DMS 273 (cell line): ENCODE results near the gene MRGPRG.
A peak's percentile ranks its signal among the peaks of the same experiment; 100 is the strongest.
"Not testable (repeated sequence)": the region's sequence is repeated elsewhere in the genome, so short reads cannot be mapped to it uniquely, and the experiment has no call there.

Experiments used
- DNase-seq: peaks from one replicate; lab custom pipeline; 2025; ENCODE audit not compliant: unreplicated experiment; lab: John Stamatoyannopoulos, UW

Gene MRGPRG, protein sequence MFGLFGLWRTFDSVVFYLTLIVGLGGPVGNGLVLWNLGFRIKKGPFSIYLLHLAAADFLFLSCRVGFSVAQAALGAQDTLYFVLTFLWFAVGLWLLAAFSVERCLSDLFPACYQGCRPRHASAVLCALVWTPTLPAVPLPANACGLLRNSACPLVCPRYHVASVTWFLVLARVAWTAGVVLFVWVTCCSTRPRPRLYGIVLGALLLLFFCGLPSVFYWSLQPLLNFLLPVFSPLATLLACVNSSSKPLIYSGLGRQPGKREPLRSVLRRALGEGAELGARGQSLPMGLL

DNA sequence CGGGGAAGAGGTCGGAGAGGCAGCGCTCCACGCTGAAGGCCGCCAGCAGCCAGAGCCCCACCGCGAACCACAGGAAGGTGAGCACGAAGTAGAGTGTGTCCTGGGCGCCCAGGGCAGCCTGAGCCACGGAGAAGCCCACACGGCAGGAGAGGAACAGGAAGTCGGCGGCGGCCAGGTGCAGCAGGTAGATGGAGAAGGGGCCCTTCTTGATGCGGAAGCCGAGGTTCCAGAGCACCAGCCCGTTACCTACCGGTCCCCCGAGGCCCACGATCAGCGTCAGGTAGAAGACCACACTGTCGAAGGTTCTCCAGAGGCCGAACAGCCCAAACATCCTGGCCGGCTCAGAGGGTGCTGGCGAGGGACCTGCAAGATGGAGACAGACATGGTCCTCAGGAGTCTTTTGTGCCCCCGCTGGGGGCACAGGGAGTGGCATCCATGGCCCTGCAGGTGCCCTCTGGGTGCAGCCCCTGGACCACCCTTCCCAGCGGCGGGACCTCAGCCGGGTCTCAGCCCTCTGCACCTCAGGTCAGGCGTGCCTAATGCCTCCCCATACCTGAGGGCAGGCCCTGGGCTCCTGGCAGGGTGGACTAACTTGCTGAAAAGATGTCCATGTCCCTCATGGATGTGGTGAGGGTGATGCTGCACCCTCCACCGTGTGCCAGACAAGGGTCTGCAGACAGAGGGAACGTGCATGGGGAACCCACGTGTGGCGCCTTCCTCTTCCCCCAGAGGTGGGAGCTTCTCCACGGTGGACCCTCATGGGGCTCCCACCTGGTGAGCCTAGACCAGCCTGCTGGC, at the start of gene MRGPRG:
MRGPRG (minus strand) TSS at position 331 of the 798 bp plus-strand sequence; CDS start at position 331, 0 bp downstream.
- DNase-seq: no peak

DNA sequence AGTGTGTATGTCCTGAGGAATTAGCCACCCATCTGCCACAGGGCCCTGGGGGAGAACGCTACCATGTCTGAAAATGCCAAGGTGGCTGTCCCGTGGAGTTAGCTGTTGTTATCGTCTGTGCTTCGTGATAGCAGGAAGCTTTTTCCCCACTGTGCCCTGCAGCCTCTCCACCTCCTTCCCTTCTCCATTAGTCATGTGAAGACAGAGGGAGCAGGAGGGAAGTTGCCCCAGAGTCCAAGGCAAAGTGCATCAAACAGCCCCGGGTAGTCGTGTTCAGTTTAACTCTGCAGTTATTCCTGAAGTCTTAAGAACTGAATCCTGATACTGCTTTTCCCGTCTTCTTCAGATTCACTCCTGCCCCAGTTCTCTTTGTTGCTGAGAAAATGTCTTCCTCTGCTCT, 43.9 kb upstream of the MRGPRG start:
- DNase-seq: not testable (repeated sequence)

DNA sequence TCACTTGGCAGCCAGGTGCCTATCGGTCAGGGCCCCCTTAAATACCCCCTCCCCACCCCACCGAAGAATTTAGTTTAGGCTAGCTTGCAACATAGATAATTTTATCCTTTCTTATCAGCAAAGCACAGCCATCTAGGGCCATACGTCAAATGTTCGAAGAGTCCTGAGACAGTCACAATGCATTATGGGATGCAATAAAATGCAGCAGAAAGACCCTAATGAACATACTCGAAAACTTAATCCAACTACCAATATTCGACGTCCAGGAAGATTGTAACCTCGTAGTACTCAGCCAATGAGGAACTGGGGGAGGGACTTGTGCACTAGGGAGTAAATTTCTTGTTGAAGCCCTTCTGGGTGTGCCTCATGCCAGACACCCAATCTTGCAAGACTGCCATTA, 43.2 kb upstream of the MRGPRG start:
- DNase-seq: not testable (repeated sequence)

DNA sequence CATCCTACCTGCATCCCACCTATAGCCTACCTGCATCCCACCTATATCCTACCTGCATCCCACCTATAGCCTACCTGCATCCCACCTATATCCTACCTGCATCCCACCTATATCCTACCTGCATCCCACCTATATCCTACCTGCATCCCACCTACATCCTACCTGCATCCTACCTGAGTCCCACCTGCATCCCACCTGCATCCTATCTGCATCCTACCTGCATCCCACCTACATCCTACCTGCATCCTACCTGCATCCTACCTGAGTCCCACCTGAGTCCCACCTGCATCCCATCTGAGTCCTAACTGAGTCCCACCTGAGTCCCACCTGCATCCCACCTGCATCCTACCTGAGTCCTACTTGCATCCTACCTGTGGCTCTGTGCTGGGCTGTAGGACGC, 38.9 kb upstream of the MRGPRG start:
- DNase-seq: not testable (repeated sequence)

DNA sequence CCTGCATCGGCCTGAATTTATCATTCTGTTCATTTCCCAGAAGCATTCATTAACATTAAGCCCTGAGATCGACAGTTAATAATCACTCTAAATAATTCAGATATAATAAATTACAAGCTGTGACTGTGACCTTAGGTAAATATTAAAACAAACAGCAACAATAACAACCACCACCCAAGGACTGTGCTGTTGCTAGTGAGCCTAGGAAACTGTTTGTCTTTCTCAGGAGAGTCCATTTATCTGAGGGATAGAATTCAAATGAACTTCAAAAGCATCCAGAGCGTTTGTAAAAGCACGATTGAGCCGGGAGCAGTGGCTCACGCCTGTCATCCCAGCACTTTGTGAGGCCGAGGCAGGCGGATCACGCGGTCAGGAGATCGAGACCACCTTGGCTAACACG, 36.6 kb upstream of the MRGPRG start:
- DNase-seq: not testable (repeated sequence)

DNA sequence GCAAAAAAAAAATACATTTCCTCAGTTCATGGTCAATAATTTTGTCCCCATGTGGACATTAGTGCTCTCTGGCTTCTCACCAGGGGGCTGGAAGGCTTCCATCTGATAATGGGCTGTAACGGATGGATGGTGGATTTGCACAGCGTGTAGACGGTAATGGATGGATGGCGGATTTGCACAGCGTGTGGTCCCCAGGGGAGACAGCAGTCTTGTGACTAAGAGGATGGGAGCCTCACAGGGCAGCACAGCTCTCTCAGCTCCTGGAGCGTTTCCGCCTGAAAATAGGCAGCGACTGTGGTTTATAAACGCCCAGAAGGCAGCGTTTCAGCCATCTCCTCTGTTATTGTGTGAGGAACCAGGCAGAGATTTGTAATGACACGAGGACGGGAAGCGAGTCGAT, 36.2 kb upstream of the MRGPRG start:
- DNase-seq: not testable (repeated sequence)

DNA sequence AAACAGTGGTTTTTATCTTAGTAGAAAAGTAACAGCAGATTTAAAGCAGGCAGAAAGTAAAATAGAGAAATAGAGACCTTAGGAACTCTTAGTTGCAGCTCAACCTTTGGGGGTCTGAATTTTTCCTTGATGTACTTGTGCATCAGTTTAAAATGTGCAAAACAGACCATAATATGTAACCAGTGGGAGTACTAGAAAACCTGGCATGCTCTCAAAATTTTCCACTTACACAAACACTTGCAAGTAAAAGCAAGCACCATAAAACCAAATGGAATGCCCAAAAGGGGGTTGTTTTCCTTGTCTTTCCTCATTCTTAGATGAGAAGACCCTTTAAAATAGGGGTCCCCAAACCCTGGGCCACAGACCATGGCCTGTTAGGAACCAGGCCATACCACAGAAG, 26.5 kb upstream of the MRGPRG start:
- no peak for DNase-seq

DNA sequence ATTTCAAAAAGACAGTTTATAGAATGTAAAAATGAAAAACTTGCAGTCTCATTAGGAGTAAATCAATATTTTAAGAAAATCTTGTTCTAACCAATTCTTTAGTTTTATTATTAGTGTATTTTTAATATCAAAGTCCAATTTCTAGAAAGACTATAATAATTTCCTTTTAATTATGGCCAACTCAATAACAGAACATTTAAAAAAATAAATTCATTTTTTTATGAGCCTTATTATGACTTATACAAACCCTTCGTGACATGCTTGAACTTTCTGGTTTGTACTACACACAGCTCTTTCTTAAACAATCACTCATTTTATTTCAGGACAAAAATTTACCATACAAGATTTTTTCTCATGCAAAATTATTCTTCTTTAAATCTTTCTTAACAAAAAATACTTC, 25.3 kb upstream of the MRGPRG start:
- no peak for DNase-seq

DNA sequence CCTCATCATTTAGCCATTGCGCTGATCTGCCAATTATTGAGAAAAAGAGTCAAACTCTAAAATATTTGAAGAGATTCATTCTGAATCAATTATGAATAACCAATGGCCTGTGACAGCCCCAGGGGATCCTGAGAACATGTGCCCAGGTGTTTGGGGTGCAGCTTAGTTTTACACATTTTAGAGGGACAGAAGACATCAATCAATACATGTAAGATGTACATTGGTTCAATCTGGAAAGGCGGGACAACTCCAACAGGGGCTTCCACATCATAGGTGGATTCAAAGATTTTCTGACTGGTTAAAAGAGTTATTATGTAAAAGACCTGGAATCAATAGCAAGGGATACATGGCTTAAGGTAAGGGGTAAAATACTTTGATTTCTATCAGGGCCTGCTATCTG, 18.5 kb upstream of the MRGPRG start:
- DNase-seq: no peak

DNA sequence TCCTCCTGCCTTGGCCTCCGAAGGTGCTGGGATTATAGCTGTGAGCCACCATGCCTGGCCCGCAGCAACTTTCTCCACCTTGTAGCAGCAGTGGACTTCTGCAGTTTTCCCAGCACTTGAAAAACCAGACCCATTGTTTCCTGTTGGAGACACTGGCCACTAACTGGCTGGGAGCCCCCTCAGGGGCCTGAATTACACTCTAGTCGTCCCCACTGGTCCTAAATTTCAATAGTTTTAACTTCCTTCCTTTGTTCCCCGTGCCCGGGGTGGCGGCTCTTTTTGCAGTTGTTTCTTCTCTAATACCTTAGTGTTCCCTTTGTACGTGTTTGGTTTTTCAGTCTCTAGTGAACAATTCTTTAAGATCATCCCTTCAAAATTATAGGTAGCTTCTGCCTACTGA, 16.2 kb upstream of the MRGPRG start:
- no peak for DNase-seq

DNA sequence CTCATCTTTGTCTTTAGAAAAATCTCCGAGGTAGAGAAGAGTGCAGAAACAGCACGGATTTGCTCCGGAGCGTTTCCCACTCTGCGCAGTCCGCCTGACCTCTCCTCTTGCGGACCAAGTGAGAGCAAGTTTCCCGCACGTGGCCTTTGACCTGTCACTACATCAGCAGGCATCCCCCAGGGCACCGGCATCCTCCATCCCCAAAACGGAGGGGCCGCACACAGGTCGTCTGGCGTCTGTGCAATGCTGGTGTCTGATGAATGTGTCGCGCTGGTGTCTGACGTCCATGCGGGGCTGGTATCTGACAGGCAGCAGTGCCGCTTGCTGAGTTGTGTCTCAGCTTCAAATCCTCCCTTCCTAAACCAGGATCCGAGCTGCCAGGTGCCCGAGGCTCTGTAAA, 14.3 kb upstream of the MRGPRG start:
- DNase-seq: no peak

DNA sequence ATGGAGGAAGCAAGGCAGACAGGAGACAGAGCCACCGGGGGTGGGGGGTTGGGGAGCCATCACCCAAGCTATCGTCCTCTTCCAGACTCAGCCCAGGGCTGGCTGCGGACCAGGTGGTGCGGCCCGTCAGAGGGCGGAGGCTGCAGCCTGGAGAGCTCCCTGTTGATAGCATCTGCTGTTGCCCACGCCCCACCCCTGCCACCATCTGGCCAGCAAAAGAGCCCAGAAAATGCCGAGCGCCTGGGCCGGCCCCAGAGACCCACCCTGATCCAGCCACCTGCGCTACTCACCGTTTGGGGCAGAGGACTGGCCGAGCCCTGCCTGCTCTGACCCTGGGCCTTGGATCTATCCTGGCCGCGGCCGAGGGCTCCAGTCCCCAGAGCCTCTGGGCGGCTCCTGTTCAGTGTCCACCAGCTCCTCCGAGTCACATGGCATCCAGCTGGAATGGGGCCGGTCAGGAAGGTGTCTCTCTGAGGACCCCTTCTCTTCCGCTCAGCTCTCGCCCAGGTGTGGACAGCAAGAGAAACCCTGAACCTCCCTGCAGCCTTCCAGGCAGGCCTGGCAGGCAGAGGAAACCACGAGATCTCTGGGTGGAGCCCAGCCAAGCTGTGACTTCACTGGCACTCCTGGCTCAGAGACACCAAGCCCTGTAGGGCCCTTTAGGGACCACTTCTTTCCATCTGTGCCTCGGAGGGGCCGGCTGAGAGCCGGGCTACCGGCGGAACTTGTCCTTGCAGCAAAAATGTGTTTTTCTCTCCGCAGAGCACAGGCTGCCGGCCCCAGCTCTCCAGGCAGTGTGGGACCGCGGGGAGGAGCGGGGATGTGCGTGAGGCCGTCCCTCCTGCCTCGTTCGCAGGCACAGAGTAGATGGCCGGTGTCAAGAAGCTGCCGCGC, 13.5 kb upstream of the MRGPRG start, which contains the start of gene MRGPRE:
MRGPRE (minus strand) TSS at position 567 of the 894 bp plus-strand sequence. CDS start 3,618 bp downstream, outside the sequence.
- peak; percentile 93 for DNase-seq

DNA sequence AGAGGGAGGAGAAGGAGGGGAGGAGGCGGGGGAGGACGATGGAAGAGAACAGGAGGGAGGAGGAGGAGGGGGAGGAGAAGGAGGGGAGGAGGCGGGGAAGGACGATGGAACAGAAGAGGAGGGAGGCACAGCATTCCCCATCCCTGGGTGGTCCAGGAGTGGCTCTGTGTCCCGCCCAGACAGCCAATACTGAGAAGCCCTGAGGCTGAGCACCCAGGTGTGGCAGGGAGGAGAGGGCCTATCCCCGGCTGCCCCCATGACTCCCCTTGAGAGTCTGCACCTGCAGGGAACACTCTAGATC, 12.9 kb upstream of the MRGPRG start:
- DNase-seq: no peak

DNA sequence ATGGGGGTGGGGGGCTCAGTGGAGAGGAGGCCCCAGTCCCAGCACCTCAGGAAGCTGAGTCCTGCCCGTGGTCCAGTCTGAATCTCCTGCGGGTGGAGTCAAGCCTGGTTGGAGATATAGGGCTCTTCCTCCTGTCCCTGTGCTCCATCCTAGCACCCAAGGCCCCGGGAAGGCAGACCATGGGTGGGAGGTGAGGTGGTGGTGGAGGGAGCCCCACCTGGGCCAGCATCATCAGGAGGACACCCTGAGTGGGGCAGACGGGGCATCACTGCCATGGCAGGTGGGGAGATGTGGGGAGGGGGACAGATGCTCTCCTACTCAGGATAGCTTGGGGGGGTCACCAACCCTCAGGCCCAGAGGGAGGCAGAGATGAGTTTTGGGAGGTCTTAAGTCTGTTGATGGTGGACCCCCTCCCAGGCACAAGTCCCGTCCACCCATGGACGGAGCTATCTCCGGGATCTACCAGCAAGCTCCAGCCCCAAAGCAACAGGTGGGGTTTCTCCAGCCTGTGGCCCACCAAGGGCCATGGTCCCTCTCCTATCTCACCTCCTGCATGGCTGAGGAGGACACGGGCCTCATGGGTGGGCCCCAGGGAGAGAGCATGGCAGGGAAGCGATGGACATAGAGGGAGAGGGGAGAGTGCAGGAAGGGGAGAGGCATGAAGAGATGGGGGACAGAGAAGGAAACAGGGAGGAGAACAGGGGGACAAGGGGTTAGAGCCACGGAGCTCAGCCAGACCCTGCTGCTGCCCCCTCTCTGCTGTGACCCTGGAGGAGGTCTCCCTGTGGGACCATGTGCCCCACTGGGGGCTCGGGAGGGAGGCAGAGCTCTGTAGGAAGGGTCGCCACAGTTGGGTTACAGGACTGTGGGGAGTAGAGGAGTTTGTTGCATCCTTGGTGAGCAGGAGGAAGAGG, 12.3 kb upstream of the MRGPRG start:
- DNase-seq: no peak

DNA sequence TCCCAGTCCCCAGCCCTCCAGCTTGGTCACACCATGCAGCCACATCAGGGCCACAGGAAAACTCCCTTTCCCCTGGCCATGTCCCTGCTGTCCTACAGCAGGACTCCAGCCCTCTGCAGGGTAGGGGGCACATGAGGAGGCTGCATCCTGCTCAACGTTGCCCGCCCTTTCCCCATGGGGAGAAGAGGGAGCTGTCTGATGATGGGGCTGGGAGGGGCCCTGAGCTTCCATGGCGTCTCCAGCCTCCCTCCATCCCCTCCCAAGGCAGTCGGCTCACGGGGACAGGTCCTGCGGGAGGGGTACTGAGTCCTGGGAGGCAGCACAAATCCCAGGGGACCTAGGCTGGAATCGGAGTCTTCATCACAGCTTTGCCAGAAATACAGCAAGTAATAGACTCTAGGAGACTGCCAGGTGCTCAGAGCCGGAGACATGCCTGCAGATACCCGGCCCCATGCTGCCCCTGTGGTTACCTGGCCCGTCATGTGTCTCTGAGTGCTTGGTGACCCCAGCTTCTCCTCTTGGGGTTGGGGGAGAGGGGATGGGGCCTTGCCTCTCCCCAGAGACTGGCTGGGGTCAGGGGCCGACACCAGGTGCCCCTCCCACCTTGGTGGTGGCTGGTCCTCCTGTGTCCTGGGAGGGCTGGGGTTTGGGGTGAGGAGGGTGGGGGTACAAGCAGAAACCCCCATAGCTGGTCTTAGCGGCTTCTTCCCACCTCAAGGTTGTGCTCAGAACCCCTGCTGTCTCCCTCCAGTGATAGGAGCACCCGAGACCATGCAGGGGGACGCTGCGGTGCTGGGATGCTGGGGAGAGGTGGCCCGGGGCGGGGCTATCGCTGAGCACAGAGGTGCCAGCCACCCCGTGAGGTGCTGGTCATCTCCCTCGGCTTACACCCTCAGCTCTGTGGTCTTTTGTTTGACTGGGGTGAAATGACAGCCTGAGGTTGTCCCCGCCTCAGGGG, 11.3 kb upstream of the MRGPRG start:
- DNase-seq: no peak

DNA sequence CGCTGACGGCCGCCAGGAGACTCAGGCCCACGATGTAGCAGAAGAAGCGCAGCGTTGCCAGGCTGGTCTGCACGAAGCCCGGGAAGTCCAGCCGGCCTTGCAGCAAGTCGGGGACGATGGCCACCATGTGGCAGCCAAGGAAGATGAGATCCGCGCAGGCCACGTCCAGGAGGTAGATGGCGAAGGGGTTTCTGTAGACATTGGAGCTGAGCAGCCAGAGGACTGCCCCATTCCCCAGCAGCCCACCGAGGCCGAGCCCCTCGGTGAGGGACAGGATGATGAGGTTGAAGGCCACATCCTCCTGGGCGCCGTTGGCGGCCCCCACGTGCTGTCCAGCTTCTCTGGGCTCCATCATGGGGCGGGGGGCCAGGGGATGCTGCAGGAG, 9.8 kb upstream of the MRGPRG start:
- no peak for DNase-seq

DNA sequence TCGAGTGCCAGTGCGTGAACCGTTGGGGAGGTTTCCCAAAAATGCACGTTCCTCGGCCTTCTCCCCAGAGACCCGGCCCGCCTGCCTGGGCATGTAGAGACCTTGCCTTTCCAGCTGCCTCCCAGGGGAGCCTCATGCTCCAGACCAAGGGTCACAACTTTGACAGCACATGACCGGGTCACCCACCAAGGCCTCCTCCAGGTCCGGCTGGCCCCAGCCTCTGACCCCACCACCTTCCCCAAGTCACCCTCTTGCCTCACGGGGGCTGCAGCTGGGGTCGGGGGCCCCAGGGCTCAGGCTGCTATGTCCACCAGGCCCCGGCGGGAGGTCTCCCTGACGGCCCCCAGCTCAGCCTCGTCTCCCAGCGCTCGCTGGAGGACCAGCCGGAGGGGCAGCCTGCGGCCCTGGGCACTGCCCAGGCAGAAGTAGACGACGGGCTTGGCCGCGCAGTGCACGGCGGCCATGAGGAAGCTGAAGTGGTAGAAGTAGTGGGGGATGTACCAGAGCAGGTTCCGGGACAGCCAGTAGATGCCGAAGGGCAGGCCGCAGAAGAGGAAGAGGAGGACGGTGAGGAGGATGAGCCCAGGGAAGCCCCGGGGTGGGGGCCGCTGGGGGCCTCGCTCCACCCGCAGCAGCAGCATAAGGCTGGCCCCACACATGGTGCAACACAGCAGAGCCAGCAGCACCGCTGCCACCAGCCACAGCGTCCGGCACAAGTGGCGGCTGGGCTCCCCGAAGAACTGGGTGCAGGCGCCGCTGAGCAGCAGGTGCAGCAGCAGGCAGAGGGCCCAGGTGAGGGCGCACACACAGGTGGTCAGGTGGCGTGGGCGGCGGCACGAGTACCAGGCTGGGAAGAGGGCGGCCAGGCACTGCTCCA, 9.2 kb upstream of the MRGPRG start:
- no peak for DNase-seq

DNA sequence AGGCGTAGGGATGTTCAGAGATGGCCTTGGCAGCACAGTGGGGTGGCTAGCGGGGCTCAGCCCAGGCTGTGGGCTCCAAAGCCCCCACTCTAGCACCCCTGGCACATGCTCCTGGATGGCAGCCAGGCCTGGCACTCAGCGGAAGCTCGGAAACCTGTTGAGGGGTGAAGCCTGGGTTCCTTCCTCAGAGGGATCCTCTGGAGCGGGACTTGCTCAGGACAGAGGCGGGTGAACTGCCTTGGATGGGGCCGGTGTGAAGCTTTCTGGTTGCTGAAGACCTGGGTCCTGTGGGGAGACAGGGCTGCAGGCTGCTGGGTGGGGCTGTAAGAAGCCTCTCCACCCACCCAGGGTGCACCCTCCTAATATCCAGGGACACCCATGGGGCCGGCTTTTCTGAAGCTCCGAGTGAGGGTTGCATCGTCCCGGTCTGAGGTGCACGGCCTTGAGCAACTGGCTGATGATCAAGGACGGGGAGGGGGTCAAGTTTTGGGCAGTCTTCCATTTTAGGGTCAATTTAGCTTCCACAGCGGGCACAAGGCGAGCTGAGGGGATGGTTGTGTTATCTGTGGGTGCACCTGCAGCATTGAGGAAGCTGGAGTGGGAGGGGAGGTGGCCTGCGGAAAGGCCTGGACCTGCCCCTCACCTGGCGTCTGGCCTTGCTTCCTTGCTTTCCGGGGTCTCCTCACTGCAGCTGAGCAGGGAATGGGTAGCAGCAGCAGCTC, 8.4 kb upstream of the MRGPRG start:
- no peak for DNase-seq
